Loucy (cell line): Measurements from ENCODE around the gene TMEM132E.

Experiments used
- H2AFZ ChIP-seq: fragments of 200-600 bp; sonication (generic); 2 replicates; pipeline ENCODE4 v1.6.0; 2016; ENCODE audit warnings: antibody characterized with exemption, mild to moderate bottlenecking, low read length, moderate library complexity
- H3F3A ChIP-seq: fragments of 200-600 bp; 2 replicates; pipeline ENCODE4 v1.6.0; 2016; ENCODE audit warnings: antibody characterized with exemption, low read depth, mild to moderate bottlenecking
- H3K27me3 ChIP-seq: fragments of 200-600 bp; sonication (generic); 2 replicates; pipeline ENCODE4 v1.6.1; 2014; ENCODE audit warnings: low read length, mild to moderate bottlenecking; ENCODE audit not compliant: insufficient read depth, poor library complexity, severe bottlenecking
- H3K36me3 ChIP-seq: fragments of 200-600 bp; sonication (generic); 2 replicates; pipeline ENCODE4 v1.6.1; 2016; ENCODE audit warnings: low read length; ENCODE audit not compliant: insufficient read depth
- H3K4me1 ChIP-seq: fragments of 200-600 bp; sonication (generic); 2 replicates; pipeline ENCODE4 v1.5.1; 2014; ENCODE audit warnings: low read length, mild to moderate bottlenecking; ENCODE audit not compliant: insufficient read depth, poor library complexity, severe bottlenecking
- H3K4me2 ChIP-seq: fragments of 200-600 bp; sonication (generic); 2 replicates; pipeline ENCODE4 v1.6.0; 2014; ENCODE audit warnings: antibody characterized with exemption, low read length, low read depth, mild to moderate bottlenecking; ENCODE audit not compliant: poor library complexity, severe bottlenecking
- H3K4me3 ChIP-seq: fragments of 200-600 bp; sonication (generic); 2 replicates; pipeline ENCODE4 v1.5.1; 2014; ENCODE audit warnings: low read length, mild to moderate bottlenecking, mixed read lengths; ENCODE audit not compliant: poor library complexity, severe bottlenecking
- H3K79me2 ChIP-seq: fragments of 200-600 bp; sonication (generic); 2 replicates; pipeline ENCODE4 v1.6.1; 2014; ENCODE audit warnings: low read length; ENCODE audit not compliant: insufficient read depth
- H3K9ac ChIP-seq: fragments of 200-600 bp; sonication (generic); 2 replicates; pipeline ENCODE4 v1.6.0; 2014; ENCODE audit warnings: mild to moderate bottlenecking, low read depth, low read length, moderate library complexity; ENCODE audit not compliant: poor library complexity, severe bottlenecking
- H3K9me2 ChIP-seq: fragments of 200-600 bp; sonication (generic); replicated peaks from 2 replicates; pipeline ENCODE4 v1.6.1; 2016; ENCODE audit warnings: low read depth, low read length, mixed read lengths
- H3K9me3 ChIP-seq: fragments of 200-600 bp; sonication (generic); 2 replicates; pipeline ENCODE4 v1.6.1; 2014; ENCODE audit warnings: mild to moderate bottlenecking, antibody characterized with exemption, low read length, low read depth; ENCODE audit not compliant: insufficient read depth
- H4K20me1 ChIP-seq: fragments of 200-600 bp; sonication (generic); 2 replicates; pipeline ENCODE4 v1.6.0; 2014; ENCODE audit warnings: antibody characterized with exemption, low read length, mild to moderate bottlenecking; ENCODE audit not compliant: insufficient read depth, poor library complexity, severe bottlenecking
- EZH2phosphoT487 ChIP-seq: fragments of 200-600 bp; IDR thresholded peaks from 2 replicates; pipeline ENCODE4 v1.6.1; 2018; ENCODE audit warnings: antibody characterized with exemption, mild to moderate bottlenecking, moderate library complexity, borderline replicate concordance
- TF ChIP-seq, protein P1 (sequence below): fragments of 200-600 bp; sonication (generic); conservative IDR thresholded peaks from 2 replicates; pipeline ENCODE4 v1.5.1; 2014; ENCODE audit warnings: mild to moderate bottlenecking, antibody characterized with exemption, low read length

The TMEM132E gene

DNA sequence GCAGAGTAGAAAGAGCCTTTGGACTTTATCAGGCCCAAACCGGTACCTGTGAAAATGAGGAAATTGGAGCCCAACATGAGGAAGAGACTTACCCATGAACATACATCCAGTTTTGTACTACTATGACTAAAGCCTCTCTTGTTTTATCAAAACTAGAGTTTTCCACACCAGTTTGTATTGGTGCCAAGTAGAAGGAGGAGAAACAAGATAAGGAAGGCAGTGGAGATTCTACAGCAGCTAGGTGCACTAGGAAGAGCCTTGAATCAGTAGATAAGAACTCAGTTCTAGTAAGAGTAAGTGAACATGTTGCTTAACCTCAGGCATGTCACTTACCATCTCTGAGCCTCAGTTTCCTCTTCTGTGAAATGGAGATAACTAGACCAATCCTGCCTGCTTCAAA lies 13.7 kb upstream of the TMEM132E start:
- Histone ChIP-seq H2AFZ (no peak overlapping the region), H3K4me3 (no peak overlapping the region), H3K9me3 (no peaks in the 10 kb centered on the region), H3K27me3 (no peaks in the 10 kb centered on the region), H3K4me2 (no peak overlapping the region), H3F3A (no peaks in the 10 kb centered on the region), H3K36me3 (no peaks in the 10 kb centered on the region), H3K4me1 (no peaks in the 10 kb centered on the region), H3K79me2 (no peaks in the 10 kb centered on the region), H3K9ac (no peak overlapping the region), H3K9me2 (no peaks in the 10 kb centered on the region), H4K20me1 (no peaks in the 10 kb centered on the region)
- TF ChIP-seq, protein P1, sequence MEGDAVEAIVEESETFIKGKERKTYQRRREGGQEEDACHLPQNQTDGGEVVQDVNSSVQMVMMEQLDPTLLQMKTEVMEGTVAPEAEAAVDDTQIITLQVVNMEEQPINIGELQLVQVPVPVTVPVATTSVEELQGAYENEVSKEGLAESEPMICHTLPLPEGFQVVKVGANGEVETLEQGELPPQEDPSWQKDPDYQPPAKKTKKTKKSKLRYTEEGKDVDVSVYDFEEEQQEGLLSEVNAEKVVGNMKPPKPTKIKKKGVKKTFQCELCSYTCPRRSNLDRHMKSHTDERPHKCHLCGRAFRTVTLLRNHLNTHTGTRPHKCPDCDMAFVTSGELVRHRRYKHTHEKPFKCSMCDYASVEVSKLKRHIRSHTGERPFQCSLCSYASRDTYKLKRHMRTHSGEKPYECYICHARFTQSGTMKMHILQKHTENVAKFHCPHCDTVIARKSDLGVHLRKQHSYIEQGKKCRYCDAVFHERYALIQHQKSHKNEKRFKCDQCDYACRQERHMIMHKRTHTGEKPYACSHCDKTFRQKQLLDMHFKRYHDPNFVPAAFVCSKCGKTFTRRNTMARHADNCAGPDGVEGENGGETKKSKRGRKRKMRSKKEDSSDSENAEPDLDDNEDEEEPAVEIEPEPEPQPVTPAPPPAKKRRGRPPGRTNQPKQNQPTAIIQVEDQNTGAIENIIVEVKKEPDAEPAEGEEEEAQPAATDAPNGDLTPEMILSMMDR: no peak
- no peak for TF ChIP-seq EZH2phosphoT487

DNA sequence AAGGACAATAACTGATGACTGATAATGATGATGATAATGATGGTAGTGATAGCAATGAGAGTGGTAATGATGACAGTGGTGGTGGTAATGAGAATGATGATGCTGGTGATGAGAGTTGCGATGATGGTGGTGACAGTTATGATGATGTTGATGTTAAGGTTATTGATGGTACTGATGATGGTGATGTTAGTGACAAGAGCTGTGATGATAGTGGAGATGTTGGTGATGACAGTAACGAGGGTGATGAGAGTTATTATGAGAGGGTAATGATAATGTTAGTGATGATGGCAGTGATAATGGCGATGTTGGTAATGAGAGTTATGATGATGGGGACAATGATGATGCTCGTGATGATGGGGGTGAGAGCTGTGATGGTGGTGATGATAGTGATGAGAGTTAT lies 13.2 kb upstream of the TMEM132E start:
- H3K4me2 ChIP-seq: no peak overlapping the region
- H3K9me2 ChIP-seq: no peaks in the 10 kb centered on the region
- H4K20me1 ChIP-seq: no peaks in the 10 kb centered on the region
- no peaks in the 10 kb centered on the region for H3K36me3 ChIP-seq
- no peaks in the 10 kb centered on the region for H3F3A ChIP-seq
- H3K27me3 ChIP-seq: no peaks in the 10 kb centered on the region
- no peak overlapping the region for H2AFZ ChIP-seq
- H3K9ac ChIP-seq: no peak overlapping the region
- no peaks in the 10 kb centered on the region for H3K79me2 ChIP-seq
- no peak for TF ChIP-seq EZH2phosphoT487
- TF ChIP-seq, protein P1: no peak
- no peaks in the 10 kb centered on the region for H3K9me3 ChIP-seq
- no peaks in the 10 kb centered on the region for H3K4me1 ChIP-seq
- no peak overlapping the region for H3K4me3 ChIP-seq

DNA sequence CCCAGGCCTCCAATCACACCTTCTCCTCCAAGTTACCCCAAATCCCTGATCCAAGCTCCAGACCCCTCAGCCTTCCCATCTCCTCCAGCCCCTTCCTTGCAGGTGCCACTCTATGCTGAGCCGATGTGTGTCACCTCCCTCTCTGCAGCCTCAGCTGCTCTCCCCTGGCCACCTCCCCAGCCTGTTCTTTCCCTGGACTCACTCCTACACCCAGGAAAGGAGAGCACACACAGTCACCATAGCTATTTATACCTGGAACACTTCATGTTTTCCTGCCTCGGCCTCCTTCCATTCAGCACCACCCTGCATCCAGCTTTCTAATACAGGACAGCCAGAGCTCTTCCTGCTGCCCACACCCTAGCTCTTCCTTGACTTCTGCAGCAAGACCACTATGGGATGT lies 12.5 kb upstream of the TMEM132E start:
- Histone ChIP-seq H3K4me3 (no peak overlapping the region), H3K79me2 (no peaks in the 10 kb centered on the region), H4K20me1 (no peaks in the 10 kb centered on the region), H2AFZ (no peak overlapping the region), H3K9me2 (no peaks in the 10 kb centered on the region), H3K9ac (no peak overlapping the region), H3F3A (no peaks in the 10 kb centered on the region), H3K4me2 (no peak overlapping the region), H3K9me3 (no peaks in the 10 kb centered on the region), H3K27me3 (no peaks in the 10 kb centered on the region), H3K4me1 (no peaks in the 10 kb centered on the region), H3K36me3 (no peaks in the 10 kb centered on the region)
- TF ChIP-seq, protein P1: no peak
- no peak for TF ChIP-seq EZH2phosphoT487
